SJCRH30 (cell line): ENCODE measurements around the gene KXD1. TPM values are rescaled to one million over a fixed set of nuclear protein-coding genes. Genes with fewer than 3 reads are reported as not detected.

ENCODE experiments used
- DNase-seq, 2 experiments: peaks; one replicate each; pipeline ENCODE4 v3.0.0-alpha.2; 2015 to 2020
- H3K27ac ChIP-seq: fragments of 250-450 bp; sonication (Bioruptor Pico); 2 replicates; pipeline ENCODE4 v1.5.1; 2020; ENCODE audit warnings: mild to moderate bottlenecking, moderate library complexity
- H3K27me3 ChIP-seq: fragments of 250-450 bp; sonication (Bioruptor Pico); 2 replicates; pipeline ENCODE4 v1.5.1; 2020; ENCODE audit warnings: mild to moderate bottlenecking, moderate library complexity
- H3K36me3 ChIP-seq: fragments of 250-450 bp; sonication (Bioruptor Pico); 2 replicates; pipeline ENCODE4 v1.5.1; 2020; ENCODE audit warnings: mild to moderate bottlenecking, moderate library complexity
- H3K4me1 ChIP-seq: fragments of 250-450 bp; sonication (Bioruptor Pico); 2 replicates; pipeline ENCODE4 v1.5.1; 2020; ENCODE audit warnings: mild to moderate bottlenecking, moderate library complexity
- H3K4me3 ChIP-seq: fragments of 250-450 bp; sonication (Bioruptor Pico); 2 replicates; pipeline ENCODE4 v1.5.1; 2020; ENCODE audit warnings: mild to moderate bottlenecking, moderate library complexity
- H3K9me3 ChIP-seq: fragments of 250-450 bp; sonication (Bioruptor Pico); replicated peaks from 2 replicates; pipeline ENCODE4 v1.5.1; 2020; ENCODE audit warnings: mild to moderate bottlenecking, moderate library complexity
- total RNA-seq: library from RNA; depleted of rRNA; stranded (reverse); fragments of >200 nt; shearing (Covaris generic); gene quantifications from 2 replicates; pipeline ENCODE4 v1.2.3, GENCODE V29; 2014; rRNA removed

The KXD1 gene
- total RNA-seq, 1 experiment from 2014 or later: 75.8 TPM

- Histone ChIP-seq H3K4me1 (peaks cover 6% of the 10 kb centered on the region), H3K36me3 (no peaks in the 10 kb centered on the region), H3K27me3 (peaks cover 39% of the 10 kb centered on the region), H3K27ac (no peak overlapping the region), H3K4me3 (no peak overlapping the region), H3K9me3 (no peaks in the 10 kb centered on the region)
- no peak for DNase-seq
These were observed 58.4 kb downstream of the KXD1 start for GRCh38 chr19:18616023-18616422.

- no peak for DNase-seq
- H3K4me3 ChIP-seq: no peak overlapping the region
- H3K36me3 ChIP-seq: no peaks in the 10 kb centered on the region
- H3K27me3 ChIP-seq: peaks cover 26% of the 10 kb centered on the region
- H3K27ac ChIP-seq: no peak overlapping the region
- peaks cover under 1% of the 10 kb centered on the region; the same call in 1 of the 2 replicates for H3K4me1 ChIP-seq
- no peaks in the 10 kb centered on the region for H3K9me3 ChIP-seq
These were observed 59.9 kb downstream of the KXD1 start for GRCh38 chr19:18617562-18617961.

- Histone ChIP-seq H3K27ac (no peak overlapping the region), H3K36me3 (no peaks in the 10 kb centered on the region), H3K9me3 (no peaks in the 10 kb centered on the region), H3K4me3 (no peak overlapping the region), H3K4me1 (no peaks in the 10 kb centered on the region), H3K27me3 (peaks cover 22% of the 10 kb centered on the region)
- no peak for DNase-seq
These were observed 60.6 kb downstream of the KXD1 start for GRCh38 chr19:18618236-18618635.

Other genes with a start within 250 kb of the KXD1 start
- 378 and 427 TPM in 2 replicates for gene LSM4, start 234.8 kb upstream of the KXD1 start, total RNA-seq
- gene PGPEP1, start 217.3 kb upstream of the KXD1 start, total RNA-seq: 8.7 and 11.7 TPM in 2 replicates
- 17.5 and 27.1 TPM in 2 replicates for gene GDF15, start 171.7 kb upstream of the KXD1 start, total RNA-seq
- not detected in 2 replicates for gene LRRC25, start 160.2 kb upstream of the KXD1 start, total RNA-seq
- gene SSBP4, start 138.5 kb upstream of the KXD1 start, total RNA-seq: 63.0 and 73.0 TPM in 2 replicates
- gene ISYNA1, start 119.7 kb upstream of the KXD1 start, total RNA-seq: 7.4 and 7.5 TPM in 2 replicates
- 9.1 and 10.1 TPM in 2 replicates for gene ELL, start 35.8 kb upstream of the KXD1 start, total RNA-seq
- 86.8 and 88.3 TPM in 2 replicates for gene FKBP8, start 14.3 kb upstream of the KXD1 start, total RNA-seq
- 1,236 and 1,352 TPM in 2 replicates for gene UBA52, start 14.0 kb downstream of the KXD1 start, total RNA-seq
- gene REX1BD, start 30.9 kb downstream of the KXD1 start, total RNA-seq: 24.8 TPM in 2 replicates
- 20.6 and 22.1 TPM in 2 replicates for gene CRLF1, start 48.9 kb downstream of the KXD1 start, total RNA-seq
- 0.20 TPM in 1 of 2 replicates, not detected in the other for gene TMEM59L, start 55.0 kb downstream of the KXD1 start, total RNA-seq
- gene KLHL26, start 79.2 kb downstream of the KXD1 start, total RNA-seq: 0.87 and 1.1 TPM in 2 replicates
- 2.4 and 3.5 TPM in 2 replicates for gene CRTC1, start 125.8 kb downstream of the KXD1 start, total RNA-seq
- gene COMP, start 233.4 kb downstream of the KXD1 start, total RNA-seq: not detected in 2 replicates